IMR-90 (cell line): Measurements from ENCODE around the gene LYPD4. TPM values are rescaled to one million over a fixed set of nuclear protein-coding genes. Genes with fewer than 3 reads are reported as not detected.
A peak's percentile ranks its signal among the peaks of the same experiment; 100 is the strongest.

Source experiments
- ATAC-seq: fragments of 200-7000 bp; cut with Tn5 transposase; 2 replicates; pipeline ENCODE4 v1.9.1; 2020; ENCODE audit warnings: low read depth, mild to moderate bottlenecking, moderate library complexity
- BruUV-seq: library from RNA; stranded (reverse); fragments of 400-500 nt; replicated peaks from 2 replicates; lab custom pipeline; 2021; lab: Mats Ljungman, UMichigan
- CTCF ChIA-PET: fragments of 300-600 bp; formaldehyde crosslinking; extraction: SDS; loops from one replicate; lab custom pipeline; 2021; ENCODE audit warnings: antibody characterized with exemption; lab: Yijun Ruan, JAX
- POLR2A ChIA-PET: fragments of 300-600 bp; sonication (Branson Sonifier 250); formaldehyde crosslinking; loops from one replicate; lab custom pipeline; 2022; ENCODE audit warnings: antibody characterized with exemption; ENCODE audit not compliant: unreplicated experiment; lab: Charles Lee
- DNase-seq: peaks from one replicate; pipeline ENCODE4 v3.0.0; 2013
- H2AFZ ChIP-seq: replicated peaks from 2 replicates; pipeline ENCODE3; 2013; ENCODE audit warnings: low read length, mild to moderate bottlenecking; ENCODE audit not compliant: poor library complexity
- H2AK5ac ChIP-seq: 2 replicates; pipeline ENCODE4 v1.6.1; 2013; ENCODE audit warnings: low read depth, low read length, inconsistent platforms
- H2AK9ac ChIP-seq: replicated peaks from 2 replicates; pipeline ENCODE3; 2013; ENCODE audit warnings: mild to moderate bottlenecking, low read depth, low read length, moderate library complexity; ENCODE audit not compliant: poor library complexity
- H2BK120ac ChIP-seq: 2 replicates; pipeline ENCODE4 v1.6.1; 2013; ENCODE audit warnings: low read depth, low read length, inconsistent platforms
- H2BK15ac ChIP-seq: 3 replicates; pipeline ENCODE4 v1.6.1; 2013; ENCODE audit warnings: low read depth, low read length, inconsistent platforms
- H2BK20ac ChIP-seq: 2 replicates; pipeline ENCODE4 v1.6.1; 2013; ENCODE audit warnings: low read depth, mild to moderate bottlenecking, inconsistent platforms, low read length, moderate library complexity
- H2BK5ac ChIP-seq: 2 replicates; pipeline ENCODE4 v1.6.1; 2013; ENCODE audit warnings: mild to moderate bottlenecking, low read depth, low read length, inconsistent platforms; ENCODE audit not compliant: poor library complexity, severe bottlenecking
- H3K14ac ChIP-seq: replicated peaks from 2 replicates; pipeline ENCODE4 v1.6.1; 2013; ENCODE audit warnings: low read depth, low read length, inconsistent platforms
- H3K18ac ChIP-seq: 2 replicates; pipeline ENCODE4 v1.6.1; 2013; ENCODE audit warnings: low read depth, low read length, control low read depth
- H3K23ac ChIP-seq: 2 replicates; pipeline ENCODE4 v1.6.1; 2013; ENCODE audit warnings: low read depth, low read length, inconsistent platforms
- H3K27ac ChIP-seq: 2 replicates; pipeline ENCODE4 v1.5.1; 2013; ENCODE audit warnings: mild to moderate bottlenecking, control low read depth, low read length; ENCODE audit not compliant: insufficient read depth
- H3K27me3 ChIP-seq: 2 replicates; pipeline ENCODE4 v1.6.1; 2013; ENCODE audit warnings: low read length; ENCODE audit not compliant: control insufficient read depth, insufficient read depth
- H3K36me3 ChIP-seq: 2 replicates; pipeline ENCODE4 v1.6.1; 2013; ENCODE audit warnings: low read length, mixed read lengths; ENCODE audit not compliant: control insufficient read depth, insufficient read depth
- H3K4ac ChIP-seq: 2 replicates; pipeline ENCODE4 v1.6.1; 2013; ENCODE audit warnings: low read depth, low read length, inconsistent platforms
- H3K4me1 ChIP-seq: 2 replicates; pipeline ENCODE4 v1.6.1; 2013; ENCODE audit warnings: low read length, mixed read lengths; ENCODE audit not compliant: control insufficient read depth, insufficient read depth
- H3K4me2 ChIP-seq: 2 replicates; pipeline ENCODE4 v1.6.1; 2013; ENCODE audit warnings: low read depth, mild to moderate bottlenecking, control low read depth, low read length, moderate library complexity
- H3K4me3 ChIP-seq: 2 replicates; pipeline ENCODE4 v1.5.1; 2013; ENCODE audit warnings: low read depth, mild to moderate bottlenecking, control low read depth, low read length, moderate library complexity; ENCODE audit not compliant: insufficient read depth
- H3K56ac ChIP-seq: 2 replicates; pipeline ENCODE4 v1.6.1; 2013; ENCODE audit warnings: low read length, inconsistent platforms; ENCODE audit not compliant: insufficient read depth; ENCODE audit errors: extremely low read depth
- H3K79me1 ChIP-seq, 2 experiments: 2 replicates each; pipeline ENCODE4 v1.6.1; 2013; ENCODE audit warnings: low read length in 2 of 2, inconsistent platforms in 1 of 2, low read depth in 1 of 2
- H3K9ac ChIP-seq: 2 replicates; pipeline ENCODE4 v1.6.1; 2013; ENCODE audit warnings: low read depth, low read length, control low read depth
- H3K9me1 ChIP-seq: 2 replicates; pipeline ENCODE4 v1.6.1; 2013; ENCODE audit warnings: low read length, inconsistent platforms; ENCODE audit not compliant: insufficient read depth
- H3K9me3 ChIP-seq: 2 replicates; pipeline ENCODE4 v1.6.1; 2013; ENCODE audit warnings: low read length; ENCODE audit not compliant: control insufficient read depth, insufficient read depth
- H4K20me1 ChIP-seq: 2 replicates; pipeline ENCODE4 v1.6.1; 2013; ENCODE audit warnings: low read length, inconsistent platforms; ENCODE audit not compliant: insufficient read depth
- H4K5ac ChIP-seq: 2 replicates; pipeline ENCODE4 v1.6.1; 2013; ENCODE audit warnings: mild to moderate bottlenecking, low read depth, low read length, control low read depth
- H4K8ac ChIP-seq, 2 experiments: 2 replicates each; pipeline ENCODE4 v1.6.1; 2013; ENCODE audit warnings: low read depth in 2 of 2, low read length in 2 of 2, control low read depth in 1 of 2, inconsistent platforms in 1 of 2
- H4K91ac ChIP-seq: 2 replicates; pipeline ENCODE4 v1.6.1; 2013; ENCODE audit warnings: low read depth, low read length, inconsistent platforms; ENCODE audit not compliant: insufficient read depth
- BHLHE40 ChIP-seq: fragments of 150-350 bp; IDR thresholded peaks from 2 replicates; pipeline ENCODE4 v1.6.1; 2016; ENCODE audit warnings: mild to moderate bottlenecking, low read depth, low read length
- CEBPB ChIP-seq: IDR thresholded peaks from 2 replicates; pipeline ENCODE4 v1.6.1; 2012; ENCODE audit warnings: low read depth, low read length, improper control_type of control experiment
- CHD1 ChIP-seq: IDR thresholded peaks from 2 replicates; pipeline ENCODE4 v1.6.1; 2012; ENCODE audit warnings: low read depth, low read length, improper control_type of control experiment
- ELK1 ChIP-seq: fragments of 150-350 bp; IDR thresholded peaks from 2 replicates; pipeline ENCODE4 v1.6.1; 2016; ENCODE audit warnings: low read depth, mild to moderate bottlenecking, low read length, moderate library complexity, borderline replicate concordance
- FOS ChIP-seq: fragments of 150-350 bp; IDR thresholded peaks from 2 replicates; pipeline ENCODE4 v1.6.1; 2016; ENCODE audit warnings: low read depth, low read length
- MAFK ChIP-seq: IDR thresholded peaks from 2 replicates; pipeline ENCODE4 v1.6.1; 2012; ENCODE audit warnings: low read depth, low read length, improper control_type of control experiment
- MXI1 ChIP-seq: IDR thresholded peaks from 2 replicates; pipeline ENCODE4 v1.6.1; 2012; ENCODE audit warnings: low read depth, mild to moderate bottlenecking, low read length, moderate library complexity, borderline replicate concordance
- NFE2L2 ChIP-seq: fragments of 150-350 bp; IDR thresholded peaks from 2 replicates; pipeline ENCODE4 v1.6.1; 2016; ENCODE audit warnings: low read depth, mild to moderate bottlenecking, low read length
- POLR2A ChIP-seq: IDR thresholded peaks from 2 replicates; pipeline ENCODE4 v1.6.1; 2012; ENCODE audit warnings: mild to moderate bottlenecking, low read depth, low read length
- RAD21 ChIP-seq: IDR thresholded peaks from 2 replicates; pipeline ENCODE4 v1.6.1; 2012; ENCODE audit warnings: low read length, improper control_type of control experiment
- RCOR1 ChIP-seq: IDR thresholded peaks from 2 replicates; pipeline ENCODE4 v1.6.1; 2012; ENCODE audit warnings: mild to moderate bottlenecking, low read length, improper control_type of control experiment; ENCODE audit not compliant: insufficient replicate concordance
- WGBS, 2 experiments: methylation state at CpG; one replicate each; pipeline versions ENCODE4 v1.1.5 to v1.1.7; 2013; ENCODE audit warnings: missing lambda C conversion rate in 2 of 2; ENCODE audit not compliant: insufficient read length in 1 of 2; ENCODE audit errors: extremely low coverage in 2 of 2; 5-methylcytosine and 5-hydroxymethylcytosine counted together
- dilution Hi-C: fragments of 300-500 bp; cut with HindIII; formaldehyde crosslinking; loops from one replicate; pipeline ENCODE4 v1.14.3; 2018; ENCODE audit warnings: low sequenced_read_pairs; ENCODE audit not compliant: unreplicated experiment
- in situ Hi-C: fragments of 300-500 bp; cut with MboI; formaldehyde crosslinking; loops from 3 replicates; pipeline ENCODE4 v1.14.3; 2019; ENCODE audit warnings: low sequenced_read_pairs, inconsistent platforms, mixed read lengths
- intact Hi-C: fragments of 100-400 bp; cut with micrococcal nuclease; formaldehyde crosslinking; loops from 2 replicates; pipeline ENCODE4 v1.10.0; 2022
- polyA plus RNA-seq, 3 experiments: library from polyadenylated mRNA; depleted of rRNA; stranded (reverse); fragments of >200 nt; gene quantifications; 2 replicates each; pipeline ENCODE4 v1.2.3, GENCODE V29; 2012; ENCODE audit warnings: low replicate concordance in 1 of 3
- total RNA-seq: library from RNA; depleted of rRNA; stranded (reverse); fragments of >200 nt; gene quantifications from 2 replicates; pipeline ENCODE4 v1.2.3, GENCODE V29; 2012
- TF ChIP-seq, protein P1 (sequence below): fragments of 150-350 bp; IDR thresholded peaks from 2 replicates; pipeline ENCODE4 v1.6.1; 2017; ENCODE audit warnings: mild to moderate bottlenecking, antibody characterized with exemption, low read length, low read depth
- TF ChIP-seq, protein P2 (sequence below): conservative IDR thresholded peaks from 2 replicates; pipeline ENCODE4 v1.5.1; 2012; ENCODE audit warnings: mild to moderate bottlenecking, low read depth, low read length, improper control_type of control experiment

The LYPD4 gene
- total and polyA plus RNA-seq, 2 of the 4 experiments (the other 2 are of a cell fraction): not detected

DNA sequence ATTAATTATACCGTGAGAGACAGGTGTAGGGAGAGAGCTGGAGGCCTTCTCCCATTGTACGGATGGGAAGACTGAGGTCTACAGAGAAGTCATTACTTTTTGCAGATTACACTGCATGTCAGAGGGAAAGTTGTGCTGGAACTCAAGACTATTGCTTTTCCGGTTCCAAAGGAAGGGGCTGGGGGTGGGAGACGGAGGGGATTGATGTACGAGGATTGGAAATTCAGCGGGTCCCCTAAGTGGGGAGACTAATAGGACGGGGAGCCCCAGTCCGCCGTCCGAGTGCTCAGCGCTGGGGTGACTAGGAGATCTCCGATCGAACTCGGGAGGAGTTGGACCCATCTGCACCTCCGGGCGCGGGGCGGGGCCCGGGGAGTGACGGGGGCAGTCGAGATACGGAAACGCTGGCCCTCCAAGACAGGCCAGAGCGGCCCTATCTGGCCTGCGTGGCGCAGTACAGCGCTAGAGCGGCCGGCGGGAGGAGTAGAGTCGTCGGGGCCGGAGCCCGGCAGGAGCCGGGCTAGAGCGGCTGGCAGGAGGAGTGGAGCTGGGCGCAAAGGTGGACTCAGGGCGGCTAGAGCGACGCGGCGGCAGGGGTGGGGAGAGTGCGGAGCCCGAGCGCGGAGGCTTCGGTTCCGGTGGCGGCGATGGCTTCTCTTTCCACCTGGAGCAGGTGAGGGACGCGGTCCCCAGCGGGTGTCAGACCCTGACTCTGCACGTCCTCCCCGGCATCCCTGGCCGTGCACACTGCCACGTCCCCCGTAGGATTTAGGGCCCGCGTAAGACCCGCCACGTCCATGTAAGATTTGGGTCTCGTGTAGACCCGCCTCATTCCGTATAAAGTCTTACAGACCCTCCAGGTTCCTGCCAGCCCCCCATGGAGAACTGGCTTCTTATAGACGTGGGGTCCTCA, 39.6 kb upstream of the LYPD4 start:
- peaks cover 25% of the 10 kb centered on the region; the same call in 1 of the 2 replicates for H4K20me1 ChIP-seq
- H3K79me1 ChIP-seq: peaks cover 32 to 54% of the 10 kb centered on the region in 2 experiments
- H2BK5ac ChIP-seq: no peak overlapping the region
- peak overlapping the region; percentile 94 for H3K4me2 ChIP-seq
- H2BK15ac ChIP-seq: no peak overlapping the region
- peak overlapping the region; percentile 99 for H2AK9ac ChIP-seq
- peak overlapping the region; percentile 89 for H2AFZ ChIP-seq
- peak overlapping the region; percentile 69 for H4K91ac ChIP-seq
- peaks cover 9% of the 10 kb centered on the region; the same call in 1 of the 2 replicates for H3K36me3 ChIP-seq
- peaks cover 14% of the 10 kb centered on the region for H3K9me1 ChIP-seq
- WGBS, 2 experiments: 1% methylated on average over 30 of the region's 66 CpGs; no CpG with 5 or more reads in 1 of the 2 experiments
- H2BK120ac ChIP-seq: no peak overlapping the region
- no peak overlapping the region for H2BK20ac ChIP-seq
- peak overlapping the region; percentile 83 for H3K56ac ChIP-seq
- intact Hi-C loops: loop anchor here (5.0 to 10.0 kb wide), 2 partner anchors 48 to 151 kb away; no protein-coding TSS in a partner anchor
- peak overlapping the region; percentile 73 for H3K23ac ChIP-seq
- H3K9me3 ChIP-seq: no peaks in the 10 kb centered on the region
- peak overlapping the region; percentile 93 for H3K9ac ChIP-seq
- CTCF ChIA-PET: interaction anchor here (0.6 kb wide), 1 partner anchor 739 kb away, joined by 3 read pairs; no protein-coding TSS in a partner anchor
- H4K5ac ChIP-seq: peak overlapping the region; percentile 70
- TSS peak; percentile 39 for BruUV-seq
- H3K4me1 ChIP-seq: peaks cover 8% of the 10 kb centered on the region
- no peaks in the 10 kb centered on the region for H3K27me3 ChIP-seq
- peak overlapping the region; percentile 95 for H3K4me3 ChIP-seq
- peak overlapping the region; percentile 67 for H3K27ac ChIP-seq
- DNase-seq (peak; percentile 96), ATAC-seq (peak; percentile 97)
- H3K18ac ChIP-seq: no peak overlapping the region
- H3K4ac ChIP-seq: peak overlapping the region; percentile 75
- POLR2A ChIA-PET: no interaction called here
- in situ Hi-C loops: loop anchor here (5.0 kb wide), 1 partner anchor 63 kb away; no protein-coding TSS in a partner anchor
- H2AK5ac ChIP-seq: peak overlapping the region; percentile 94
- H4K8ac ChIP-seq: peak overlapping the region; percentile 94 to 98
- dilution Hi-C loops: no loop called here
- peak overlapping the region; percentile 77 for H3K14ac ChIP-seq
- TF ChIP-seq, protein P1, sequence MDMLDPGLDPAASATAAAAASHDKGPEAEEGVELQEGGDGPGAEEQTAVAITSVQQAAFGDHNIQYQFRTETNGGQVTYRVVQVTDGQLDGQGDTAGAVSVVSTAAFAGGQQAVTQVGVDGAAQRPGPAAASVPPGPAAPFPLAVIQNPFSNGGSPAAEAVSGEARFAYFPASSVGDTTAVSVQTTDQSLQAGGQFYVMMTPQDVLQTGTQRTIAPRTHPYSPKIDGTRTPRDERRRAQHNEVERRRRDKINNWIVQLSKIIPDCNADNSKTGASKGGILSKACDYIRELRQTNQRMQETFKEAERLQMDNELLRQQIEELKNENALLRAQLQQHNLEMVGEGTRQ: no peak
- TF ChIP-seq POLR2A (peak; percentile 77), NFE2L2 (no peak), BHLHE40 (no peak), CEBPB (no peak), MXI1 (peak; percentile 69), RAD21 (no peak), FOS (no peak), CHD1 (no peak), MAFK (no peak), RCOR1 (peak; percentile 95), ELK1 (no peak)
- TF ChIP-seq, protein P2, sequence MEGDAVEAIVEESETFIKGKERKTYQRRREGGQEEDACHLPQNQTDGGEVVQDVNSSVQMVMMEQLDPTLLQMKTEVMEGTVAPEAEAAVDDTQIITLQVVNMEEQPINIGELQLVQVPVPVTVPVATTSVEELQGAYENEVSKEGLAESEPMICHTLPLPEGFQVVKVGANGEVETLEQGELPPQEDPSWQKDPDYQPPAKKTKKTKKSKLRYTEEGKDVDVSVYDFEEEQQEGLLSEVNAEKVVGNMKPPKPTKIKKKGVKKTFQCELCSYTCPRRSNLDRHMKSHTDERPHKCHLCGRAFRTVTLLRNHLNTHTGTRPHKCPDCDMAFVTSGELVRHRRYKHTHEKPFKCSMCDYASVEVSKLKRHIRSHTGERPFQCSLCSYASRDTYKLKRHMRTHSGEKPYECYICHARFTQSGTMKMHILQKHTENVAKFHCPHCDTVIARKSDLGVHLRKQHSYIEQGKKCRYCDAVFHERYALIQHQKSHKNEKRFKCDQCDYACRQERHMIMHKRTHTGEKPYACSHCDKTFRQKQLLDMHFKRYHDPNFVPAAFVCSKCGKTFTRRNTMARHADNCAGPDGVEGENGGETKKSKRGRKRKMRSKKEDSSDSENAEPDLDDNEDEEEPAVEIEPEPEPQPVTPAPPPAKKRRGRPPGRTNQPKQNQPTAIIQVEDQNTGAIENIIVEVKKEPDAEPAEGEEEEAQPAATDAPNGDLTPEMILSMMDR: peak; percentile 23; the same call in 1 of the 2 replicates
